HG02852 (cell line): ENCODE measurements around the gene C5orf46.
A peak's percentile ranks its signal among the peaks of the same experiment; 100 is the strongest.
"Not testable (repeated sequence)": the region's sequence is repeated elsewhere in the genome, so short reads cannot be mapped to it uniquely, and the experiment has no call there.

Experiments used
- ATAC-seq: cut with Tn5 transposase; IDR thresholded peaks from one replicate; pipeline ENCODE4 v1.9.1; 2021; ENCODE audit warnings: mild to moderate bottlenecking, moderate library complexity; ENCODE audit not compliant: unreplicated experiment

The C5orf46 gene

GRCh38 chr5:147906326-147907095 is at the start of gene C5orf46:
C5orf46 (minus strand) TSS chr5:147906538; CDS start chr5:147906501, 37 bp downstream.
- ATAC-seq: no peak

- no peak for ATAC-seq
Measured at GRCh38 chr5:147954971-147955370, 48.6 kb upstream of the C5orf46 start.

- ATAC-seq: peak; percentile 88
Measured at GRCh38 chr5:147949711-147950573, 43.6 kb upstream of the C5orf46 start.

- ATAC-seq: not testable (repeated sequence)
Measured at GRCh38 chr5:147946658-147947274, 40.4 kb upstream of the C5orf46 start.

- ATAC-seq: no peak
Measured at GRCh38 chr5:147939431-147940114, 33.2 kb upstream of the C5orf46 start.

- no peak for ATAC-seq
Measured at GRCh38 chr5:147935032-147935431, 28.7 kb upstream of the C5orf46 start.

GRCh38 chr5:147930769-147931168 is 24.4 kb upstream of the C5orf46 start:
- ATAC-seq: peak; percentile 87

GRCh38 chr5:147927901-147928300 is 21.6 kb upstream of the C5orf46 start:
- no peak for ATAC-seq

- no peak for ATAC-seq
Measured at GRCh38 chr5:147925020-147925419, 18.7 kb upstream of the C5orf46 start.

GRCh38 chr5:147921136-147921535 is 14.8 kb upstream of the C5orf46 start:
- ATAC-seq: no peak

- no peak for ATAC-seq
Measured at GRCh38 chr5:147920420-147921030, 14.2 kb upstream of the C5orf46 start.

GRCh38 chr5:147918899-147919298 is 12.6 kb upstream of the C5orf46 start:
- ATAC-seq: no peak

- no peak for ATAC-seq
Measured at GRCh38 chr5:147918101-147918685, 11.9 kb upstream of the C5orf46 start.

- ATAC-seq: no peak
Measured at GRCh38 chr5:147913786-147914185, 7.4 kb upstream of the C5orf46 start.

- ATAC-seq: no peak
Measured at GRCh38 chr5:147912011-147912410, 5.7 kb upstream of the C5orf46 start.

GRCh38 chr5:147911427-147911826 is 5.1 kb upstream of the C5orf46 start:
- ATAC-seq: no peak

- no peak for ATAC-seq
Measured at GRCh38 chr5:147904110-147904509, 2.2 kb downstream of the C5orf46 start.

- no peak for ATAC-seq
Measured at GRCh38 chr5:147902609-147903115, 3.7 kb downstream of the C5orf46 start.

GRCh38 chr5:147901599-147902039 is 4.7 kb downstream of the C5orf46 start:
- no peak for ATAC-seq

- ATAC-seq: no peak
Measured at GRCh38 chr5:147898875-147899401, 7.4 kb downstream of the C5orf46 start.
